ENCODE measurements around the gene UTRN. TPM values are rescaled to one million over a fixed set of nuclear protein-coding genes. Genes with fewer than 3 reads are reported as not detected.

The UTRN gene
- total RNA-seq = 249 and 263 TPM in 2 replicates
- long read RNA-seq, partial matches to known transcripts = 283 of 614 reads
- long read RNA-seq, other reads (novel, unspliced or antisense) = 331 of 614 reads

- H3K27ac Mint-ChIP-seq = peak within 1 kb of the TSS; percentile 100
- no peaks in the 10 kb centered on the region for H3K27me3 Mint-ChIP-seq
- peaks cover 10% of the 10 kb centered on the region for H3K36me3 Mint-ChIP-seq (ENCODE audit: insufficient read depth)
- H3K9me3 Mint-ChIP-seq (ENCODE audit: low read depth) = no peaks in the 10 kb centered on the region
- H3K4me3 Mint-ChIP-seq (ENCODE audit: low read depth) = peak within 1 kb of the TSS; percentile 100
- peaks cover 23% of the 10 kb centered on the region for H3K4me1 Mint-ChIP-seq (ENCODE audit: low read depth)
- TF ChIP-seq CTCF (IDR thresholded peaks at IDR 0.05; ENCODE audit: unreplicated experiment) = no peak
- DNase-seq (ENCODE audit: low spot score, unreplicated experiment) = peak; percentile 78
These were observed at the start of gene UTRN for GRCh38 chr6:144284783-144285547. TSS of gene UTRN (plus strand) at chr6:144285335. CDS start at chr6:144291829, 6,494 bp downstream.

DNA sequence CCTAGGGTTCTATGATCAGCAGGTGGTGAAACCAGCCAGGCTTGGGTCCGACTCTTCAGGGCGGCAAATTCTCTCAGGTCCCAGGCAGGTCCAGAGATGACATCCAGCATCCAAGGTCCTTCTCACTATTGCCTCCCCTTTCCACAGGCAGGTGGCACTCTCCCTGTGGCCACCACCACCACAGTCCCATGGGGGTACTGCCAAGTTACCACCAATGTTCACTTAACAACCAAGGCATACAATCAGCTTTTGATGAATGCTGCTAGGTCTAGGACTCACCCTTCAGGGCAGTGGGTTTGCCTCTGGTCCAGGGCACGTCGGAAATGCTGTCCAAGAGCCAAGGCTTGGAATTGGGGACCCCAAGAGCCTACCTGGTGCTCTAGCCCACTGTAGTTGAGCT, 40.4 kb upstream of the UTRN start:
- Mint-ChIP-seq H3K27ac (no peak overlapping the region), H3K4me1 (ENCODE audit: low read depth) (peaks cover 4% of the 10 kb centered on the region), H3K27me3 (no peaks in the 10 kb centered on the region), H3K36me3 (ENCODE audit: insufficient read depth) (peaks cover 9% of the 10 kb centered on the region), H3K9me3 (ENCODE audit: low read depth) (peaks cover 37% of the 10 kb centered on the region), H3K4me3 (ENCODE audit: low read depth) (no peak overlapping the region)
- DNase-seq (ENCODE audit: low spot score, unreplicated experiment) = no peak
- no peak for TF ChIP-seq CTCF (IDR thresholded peaks at IDR 0.05; ENCODE audit: unreplicated experiment)

GRCh38 chr6:144246988-144247387, 38.1 kb upstream of the UTRN start:
- no peak for DNase-seq (ENCODE audit: low spot score, unreplicated experiment)
- Mint-ChIP-seq H3K36me3 (ENCODE audit: insufficient read depth) (peaks cover 9% of the 10 kb centered on the region), H3K27me3 (no peaks in the 10 kb centered on the region), H3K9me3 (ENCODE audit: low read depth) (peaks cover 29% of the 10 kb centered on the region), H3K4me3 (ENCODE audit: low read depth) (no peak overlapping the region), H3K27ac (no peak overlapping the region), H3K4me1 (ENCODE audit: low read depth) (peaks cover 13% of the 10 kb centered on the region)
- TF ChIP-seq CTCF (IDR thresholded peaks at IDR 0.05; ENCODE audit: unreplicated experiment) = no peak

- H3K4me1 Mint-ChIP-seq (ENCODE audit: low read depth) = peaks cover 17% of the 10 kb centered on the region
- DNase-seq (ENCODE audit: low spot score, unreplicated experiment) = no peak
- peaks cover 22% of the 10 kb centered on the region for H3K9me3 Mint-ChIP-seq (ENCODE audit: low read depth)
- H3K36me3 Mint-ChIP-seq (ENCODE audit: insufficient read depth) = peaks cover 9% of the 10 kb centered on the region
- no peak for TF ChIP-seq CTCF (IDR thresholded peaks at IDR 0.05; ENCODE audit: unreplicated experiment)
- H3K27me3 Mint-ChIP-seq = no peaks in the 10 kb centered on the region
- no peak overlapping the region for H3K27ac Mint-ChIP-seq
- H3K4me3 Mint-ChIP-seq (ENCODE audit: low read depth) = no peak overlapping the region
These were observed 37.1 kb upstream of the UTRN start for GRCh38 chr6:144248003-144248402.

- Mint-ChIP-seq H3K27ac (peak overlapping the region; percentile 80), H3K4me3 (ENCODE audit: low read depth) (no peak overlapping the region), H3K4me1 (ENCODE audit: low read depth) (peaks cover 17% of the 10 kb centered on the region), H3K9me3 (ENCODE audit: low read depth) (peaks cover 19% of the 10 kb centered on the region), H3K36me3 (ENCODE audit: insufficient read depth) (peaks cover 9% of the 10 kb centered on the region), H3K27me3 (no peaks in the 10 kb centered on the region)
- DNase-seq (ENCODE audit: low spot score, unreplicated experiment) = no peak
- TF ChIP-seq CTCF (IDR thresholded peaks at IDR 0.05; ENCODE audit: unreplicated experiment) = no peak
These were observed 36.4 kb upstream of the UTRN start for GRCh38 chr6:144248476-144249301.

Measured in progenitor cell of endocrine pancreas (in vitro differentiated cells).